Activated CD8-positive, alpha-beta memory T cell treated with anti-CD3 and anti-CD28 coated beads for 1 hour (primary cell): ENCODE measurements around the gene ENDOV.

ENCODE experiments used
- DNase-seq, 2 donors: peaks; one replicate each; pipeline ENCODE4 v3.0.0-alpha.2; 2020; ENCODE audit warnings: low read depth in 1 of 2; ENCODE audit errors: extremely low read depth in 1 of 2

ENDOV gene

DNA sequence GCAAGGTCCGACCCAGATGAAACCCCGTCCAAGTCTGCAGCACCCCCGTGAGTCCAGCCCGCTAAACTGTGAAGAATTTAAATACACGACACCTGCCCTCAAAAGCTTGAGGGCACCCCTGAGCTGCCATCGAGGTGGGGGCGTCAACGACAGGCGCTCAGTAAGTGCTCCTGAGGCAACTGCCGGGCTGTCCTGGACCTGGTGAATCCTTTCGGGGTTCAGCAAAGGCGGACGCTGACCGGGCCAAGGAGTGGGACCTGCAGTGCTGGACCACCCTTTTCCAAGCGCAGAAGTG, 512 bp upstream of the ENDOV start:
- DNase-seq: no peak

GRCh38 chr17:80415626-80416137, 715 bp downstream of the ENDOV start:
- no peak for DNase-seq

DNA sequence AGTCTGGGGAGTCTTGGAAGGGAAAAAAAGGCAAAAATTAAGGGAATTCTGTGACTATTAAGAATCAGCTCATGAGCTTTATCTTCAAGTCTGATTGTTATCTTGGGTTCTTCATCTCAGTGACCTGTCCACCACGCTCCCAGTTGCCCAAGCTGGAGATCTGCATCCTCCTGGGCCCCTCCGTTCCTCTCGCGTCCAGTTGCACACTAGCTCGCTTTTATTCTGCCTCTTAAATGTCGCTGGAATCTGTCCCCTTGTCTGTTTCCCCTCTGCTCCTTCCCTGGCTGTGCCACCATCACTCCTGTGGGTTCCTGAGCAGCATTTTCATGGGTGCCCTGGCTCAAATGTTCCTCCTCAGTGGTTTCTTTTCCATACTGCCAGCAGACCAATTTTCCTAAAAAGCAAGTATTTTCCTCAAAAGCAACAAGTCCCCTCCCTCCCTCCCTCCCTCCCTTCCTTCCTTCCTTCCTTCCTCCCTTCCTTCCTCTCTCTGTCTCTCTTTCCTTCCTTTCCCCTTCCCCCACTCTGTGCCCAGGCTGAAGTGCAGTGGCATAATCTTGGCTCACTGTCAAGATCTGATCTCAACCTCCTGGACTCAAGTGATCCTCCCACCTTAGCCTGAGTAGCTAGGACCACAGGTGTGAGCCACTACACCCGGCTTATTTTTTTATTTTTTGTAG, 1.4 kb downstream of the ENDOV start:
- DNase-seq: no peak

DNA sequence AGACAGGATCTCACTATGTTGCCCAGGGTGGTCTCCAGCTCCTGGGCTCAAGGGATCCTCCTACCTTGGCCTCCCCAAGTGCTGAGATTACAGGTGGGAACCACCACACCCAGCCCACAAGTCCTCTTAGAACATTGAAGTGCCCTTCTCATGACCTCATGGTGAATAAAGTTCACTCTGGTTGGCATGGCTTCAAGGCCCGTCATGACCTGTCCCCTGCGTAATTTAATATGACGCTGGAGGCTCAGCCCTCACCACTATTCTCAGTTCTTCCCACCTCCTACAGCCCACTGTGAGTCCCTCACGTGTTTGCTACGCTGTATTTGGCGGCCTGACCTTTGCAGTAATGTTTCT, 1.9 kb downstream of the ENDOV start:
- DNase-seq: no peak

DNA sequence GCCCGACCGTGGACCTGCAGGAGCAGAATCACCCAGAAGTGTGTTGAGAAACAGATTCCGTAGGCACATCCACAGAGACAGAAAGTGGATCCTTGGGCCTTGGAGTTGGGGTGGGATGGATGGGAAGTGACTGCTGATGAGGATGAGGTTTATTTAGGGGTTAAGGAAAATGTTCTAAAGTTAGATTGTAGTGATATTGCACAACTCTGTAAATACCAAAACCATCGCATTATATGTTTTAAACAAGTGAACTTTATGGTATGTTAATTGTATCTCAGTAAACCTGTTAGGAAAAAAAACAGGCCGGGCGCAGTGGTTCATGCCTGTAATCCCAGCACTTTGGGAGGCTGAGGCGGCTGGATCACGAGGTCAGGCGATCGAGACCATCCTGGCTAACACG, 3.6 kb downstream of the ENDOV start:
- DNase-seq: no peak

GRCh38 chr17:80419255-80419654, 4.3 kb downstream of the ENDOV start:
- DNase-seq: no peak

- no peak for DNase-seq
Observed at GRCh38 chr17:80421381-80422090, 6.6 kb downstream of the ENDOV start.

DNA sequence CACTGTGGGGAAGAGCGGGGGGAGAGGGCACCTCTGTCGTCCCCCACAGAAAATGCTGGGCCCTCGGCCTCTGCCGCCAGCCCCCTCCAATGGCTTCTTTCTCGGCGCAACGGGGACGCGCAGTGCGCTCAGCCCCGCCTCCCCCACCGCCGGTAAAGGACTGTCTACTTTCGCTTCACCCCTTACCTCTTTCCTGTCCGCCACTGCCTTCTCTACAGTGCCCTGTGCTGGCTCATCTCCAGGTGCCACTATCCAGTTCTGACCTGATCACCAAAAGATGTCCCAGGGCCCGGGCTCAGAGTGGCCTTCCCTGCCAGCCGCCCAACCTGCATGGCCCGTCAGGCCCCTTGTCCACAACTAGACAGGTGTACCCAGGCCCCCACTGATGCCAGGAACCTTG, 7.3 kb downstream of the ENDOV start:
- DNase-seq: no peak

DNA sequence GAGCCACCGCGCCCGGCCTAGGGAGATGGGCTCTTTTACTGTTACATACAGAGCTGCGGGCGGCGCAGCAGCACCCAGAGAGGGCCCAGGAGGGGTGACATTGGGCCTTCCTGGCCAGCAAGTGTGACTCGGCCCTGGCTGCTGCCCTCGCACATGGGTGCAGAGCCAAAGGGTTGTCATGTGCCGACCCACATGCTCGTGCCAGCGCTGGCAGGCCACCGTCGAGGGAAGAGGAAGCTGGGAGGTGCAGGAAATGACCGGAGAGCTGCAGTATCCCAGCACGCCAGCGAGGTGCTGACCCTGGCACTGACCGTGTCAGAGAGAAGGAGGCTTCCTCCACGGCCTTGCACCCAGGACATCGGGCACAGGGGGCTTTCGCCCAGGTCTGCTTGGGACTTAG, 8.0 kb downstream of the ENDOV start:
- DNase-seq: no peak

- no peak for DNase-seq
Observed at GRCh38 chr17:80423536-80424225, 8.7 kb downstream of the ENDOV start.

GRCh38 chr17:80424261-80424660, 9.3 kb downstream of the ENDOV start:
- no peak for DNase-seq

- no peak for DNase-seq
Observed at GRCh38 chr17:80424878-80425765, 10.2 kb downstream of the ENDOV start.

- no peak for DNase-seq
Observed at GRCh38 chr17:80425835-80426426, 11.0 kb downstream of the ENDOV start.

DNA sequence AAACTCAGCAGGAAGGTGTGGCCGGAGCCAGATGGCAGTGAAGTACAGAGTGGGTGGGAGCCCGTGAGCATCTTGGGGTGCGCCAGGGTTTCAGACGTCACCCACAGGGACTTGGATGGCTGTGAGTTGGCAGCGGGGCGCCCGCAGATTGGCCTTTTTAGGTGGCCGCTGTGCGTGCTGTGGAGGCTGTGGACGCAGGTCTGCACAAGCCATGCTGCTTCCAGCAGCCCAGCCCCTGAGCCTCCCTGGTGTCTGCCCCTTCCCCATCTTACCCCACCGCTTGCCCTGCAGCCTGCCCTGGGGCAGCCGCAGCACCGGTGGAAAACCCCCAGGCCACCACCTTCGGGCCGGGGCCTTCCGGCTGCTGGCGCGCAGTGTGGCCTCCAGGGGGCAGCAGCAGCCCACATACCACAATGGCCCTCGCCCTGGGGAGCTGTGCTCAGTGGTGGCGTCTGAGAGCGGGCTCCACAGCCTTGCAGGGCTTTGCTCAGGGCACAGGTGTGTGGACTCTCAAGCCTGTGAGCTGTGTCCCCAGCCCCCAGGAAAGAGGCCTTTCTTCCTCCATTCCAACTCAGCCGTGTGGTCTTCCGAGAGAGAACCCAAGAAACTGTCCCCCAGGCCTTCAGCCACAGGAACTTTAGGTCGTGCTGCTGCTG, 11.8 kb downstream of the ENDOV start:
- peak; percentile 65 to 75 for DNase-seq

DNA sequence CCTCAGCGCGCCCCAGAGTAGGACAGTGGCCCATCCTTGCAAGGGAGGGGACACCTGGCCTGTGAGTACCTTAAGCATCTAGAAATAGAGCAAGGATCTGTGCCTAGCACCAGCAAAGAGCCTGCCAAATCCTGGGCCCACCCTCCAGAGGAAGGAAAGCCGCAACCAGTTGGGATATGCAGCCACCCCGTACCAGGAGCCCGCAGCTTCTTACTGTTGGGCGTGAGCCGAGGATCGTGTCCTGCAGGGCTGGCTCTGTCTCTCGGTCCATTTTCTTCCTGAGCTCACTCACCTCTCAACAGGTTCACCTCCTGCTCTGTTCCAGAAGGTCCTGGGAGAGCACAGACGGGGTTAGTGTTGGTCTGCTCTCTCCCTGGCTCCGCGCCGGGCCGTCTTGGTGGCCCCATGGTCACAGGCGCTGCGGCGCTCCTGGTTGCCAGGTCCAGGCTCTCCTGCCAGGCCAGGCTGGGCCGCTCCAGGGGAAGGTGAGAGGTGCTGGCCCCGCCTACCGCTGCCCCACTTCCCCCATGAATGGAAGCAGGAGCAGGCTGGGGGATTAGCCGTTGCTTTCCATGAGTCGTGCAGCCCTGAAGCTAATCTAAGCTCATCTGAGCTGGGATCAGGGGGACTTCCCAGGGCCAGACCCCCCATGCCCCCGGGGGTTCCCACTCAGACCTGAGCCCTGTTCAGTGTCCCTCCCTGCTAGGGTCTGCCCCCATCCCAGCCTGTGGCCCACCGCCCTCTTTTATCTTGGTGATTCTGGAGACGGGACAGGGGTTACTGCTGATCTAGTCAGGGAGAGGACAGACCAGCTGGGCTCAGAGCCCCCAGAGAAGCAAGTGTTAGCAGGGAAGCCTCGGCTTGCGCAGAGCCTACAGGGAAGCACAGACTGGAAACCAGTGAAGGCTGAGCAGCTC, 12.7 kb downstream of the ENDOV start:
- DNase-seq: no peak

GRCh38 chr17:80428363-80428762, 13.4 kb downstream of the ENDOV start:
- no peak for DNase-seq

DNA sequence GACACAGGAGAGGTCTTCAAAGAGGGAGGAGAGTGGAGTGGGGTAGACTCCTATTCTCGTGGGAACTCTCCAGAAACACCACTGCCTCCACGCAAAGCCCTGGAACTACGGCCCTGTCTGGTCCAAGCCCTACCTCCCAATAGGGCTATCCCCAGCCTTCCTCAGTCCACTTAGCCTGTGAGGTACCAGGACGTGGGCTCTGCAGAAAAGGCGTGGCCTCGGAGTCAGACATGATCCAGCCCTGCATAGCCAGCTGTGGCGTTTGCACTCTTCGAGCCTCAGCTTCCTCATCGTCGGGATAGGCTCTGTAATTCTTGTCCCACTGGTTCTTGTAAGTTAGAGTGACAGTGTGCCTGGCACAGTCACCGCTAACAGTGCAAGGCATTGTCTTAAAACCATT, 13.8 kb downstream of the ENDOV start:
- no peak for DNase-seq

DNA sequence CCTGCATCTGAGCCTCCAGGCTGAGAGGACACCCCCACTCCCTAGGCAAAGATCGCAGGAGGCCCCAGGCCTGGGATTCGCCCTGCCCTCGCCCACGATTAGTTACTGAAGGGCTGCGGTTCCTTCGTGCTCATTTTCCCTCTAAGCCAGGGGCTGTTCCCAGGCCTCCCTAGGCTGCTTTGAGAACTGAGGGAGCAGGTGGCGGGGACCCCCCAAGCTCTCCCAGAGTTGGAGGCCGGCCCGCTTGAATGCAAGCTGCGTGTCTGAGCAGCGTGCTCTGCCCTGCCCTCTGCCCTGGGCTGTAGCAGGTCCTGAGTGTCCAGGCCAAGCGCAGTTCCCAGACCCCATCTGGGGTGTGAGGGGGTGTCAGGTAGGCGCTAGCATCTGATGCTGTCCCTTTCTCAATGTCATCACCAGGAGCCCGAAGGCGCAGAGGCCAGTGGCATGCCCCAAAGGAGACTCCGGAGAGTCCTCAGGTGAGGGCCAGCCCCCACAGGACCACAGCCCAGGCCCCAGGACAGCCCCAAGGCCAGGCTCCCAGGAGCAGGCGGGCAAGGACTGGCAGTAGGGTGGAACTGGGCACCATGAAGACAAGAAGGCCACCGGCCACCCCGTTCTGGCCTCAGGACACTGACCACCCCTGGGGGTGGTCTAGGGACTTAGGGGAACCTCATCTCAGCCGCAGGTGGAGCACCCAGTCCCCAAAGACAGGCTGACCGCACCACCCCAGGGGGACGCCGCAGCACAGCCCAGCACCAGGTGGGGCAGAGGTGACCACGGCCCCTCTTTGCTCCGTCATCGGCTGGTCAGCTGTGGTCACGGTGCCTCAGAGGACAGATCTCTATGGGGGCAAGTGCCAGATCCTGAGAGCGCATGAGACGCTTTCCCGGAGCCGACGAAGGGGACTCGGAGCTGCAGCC, 14.6 kb downstream of the ENDOV start:
- no peak for DNase-seq
